Adrenal gland (tissue), 12 donors: ENCODE results near the gene PPEF2. TPM values are rescaled to one million over a fixed set of nuclear protein-coding genes. Genes with fewer than 3 reads are reported as not detected.

Source experiments
- DNase-seq, 7 donors: peaks; one replicate each; pipeline ENCODE4 v3.0.0-alpha.2; 2019 to 2020
- H3K27ac ChIP-seq, 5 donors: fragments of 200-600 bp; sonication (generic) in 4 of 5; 1 replicate in 3 of 5; 2 replicates in 2 of 5; pipeline versions ENCODE4 v1.5.1 to v1.8.0; 2016 to 2020; ENCODE audit warnings: mild to moderate bottlenecking in 1 of 5
- H3K27me3 ChIP-seq: fragments of 200-600 bp; 2 replicates; pipeline ENCODE4 v1.8.0; 2021
- H3K36me3 ChIP-seq, 2 donors: fragments of 200-600 bp; replicated peaks in 1 of 2; 1 replicate in 1 of 2; 2 replicates in 1 of 2; pipeline versions ENCODE4 v1.5.1 to v1.8.0; 2018 to 2022
- H3K4me1 ChIP-seq, 2 donors: fragments of 200-600 bp; replicated peaks in 1 of 2; 1 replicate in 1 of 2; 2 replicates in 1 of 2; pipeline versions ENCODE4 v1.5.1 to v1.8.0; 2018 to 2021
- H3K4me3 ChIP-seq, 4 donors: fragments of 200-600 bp; sonication (generic) in 3 of 4; one replicate each; pipeline ENCODE4 v1.5.1; 2016 to 2018
- H3K9me3 ChIP-seq, 3 donors: fragments of 200-600 bp; sonication (generic) in 1 of 3; replicated peaks in 1 of 3; 1 replicate in 2 of 3; 2 replicates in 1 of 3; pipeline versions ENCODE4 v1.5.1 to v1.8.0; 2016 to 2021
- CTCF ChIP-seq, 6 experiments: fragments of 450-650 bp in 4 of 6; fragments of 200-600 bp in 2 of 6; sonication (generic) in 1 of 6; IDR thresholded peaks; 1 replicate in 5 of 6; 2 replicates in 1 of 6; pipeline versions ENCODE4 v1.5.1 to v1.8.0; 2016 to 2021; ENCODE audit warnings: antibody characterized with exemption in 6 of 6, mild to moderate bottlenecking in 2 of 6, moderate library complexity in 1 of 6
- POLR2A ChIP-seq, 2 donors: fragments of 450-650 bp; IDR thresholded peaks; one replicate each; pipeline ENCODE4 v1.6.1; 2017; ENCODE audit warnings: antibody characterized with exemption in 2 of 2, mild to moderate bottlenecking in 2 of 2, moderate library complexity in 1 of 2
- WGBS, 4 donors: extraction: QIAGEN DNeasy Blood & Tissue Kit in 2 of 4; methylation state at CpG; one replicate each; pipeline versions ENCODE4 v1.1.5 to v1.1.7; 2013 to 2017; 5-methylcytosine and 5-hydroxymethylcytosine counted together
- intact Hi-C, 2 donors: fragments of 100-400 bp; cut with DNase I; formaldehyde crosslinking; loops; one replicate each; pipeline versions ENCODE4 v1.14.1 to v1.15.0; 2022 to 2023
- polyA plus RNA-seq, 3 donors: library from polyadenylated mRNA; stranded (reverse); fragments of 200-250 nt in 2 of 3; fragments of 350-450 nt in 1 of 3; fragmentation: Illumina TruSeq in 1 of 3; extraction: RNeasy Lipid Tissue Mini Kit (QIAGEN cat#74804) in 1 of 3; gene quantifications; one replicate each; pipeline ENCODE4 v1.2.3, GENCODE V29; 2013 to 2014
- total RNA-seq, 9 donors: library from RNA; depleted of rRNA in 4 of 9; stranded (reverse); fragments of >200 nt in 4 of 9; fragments of 120-200 nt in 1 of 9; fragmentation: NEBNext Ultra II Directional in 1 of 9; extraction: Animal tissue kit (Norgen Biotek cat#: 25700) in 1 of 9; gene quantifications; one replicate each; pipeline versions ENCODE4 v1.1.0 to v1.2.4, GENCODE V29; 2013 to 2023
- donor health status: healthy with polysubstance abuse.
- donor health status: Bipolar disorder and iron deficiency.
- donor health status: DM: yes; HTN: yes; CAD: no.
- donor health status: DM: no; HTN: no; CAD: no.
- donor health status: DM: no; HTN: no; CAD: no.
- donor health status: DM: yes; HTN: yes; CAD: no.

PPEF2 gene
- total and polyA plus RNA-seq, 12 donors, result 0.03 to 0.08 (median 0.06) TPM; not detected in 9

GRCh38 chr4:75823812-75824211, 78.4 kb downstream of the PPEF2 start:
- no peak overlapping the region for H3K4me3 ChIP-seq
- 65 to 83% (median 71%) methylated on average over 2 of the region's 2 CpGs for whole genome bisulfite sequencing, 4 donors

GRCh38 chr4:75822416-75822815, 79.8 kb downstream of the PPEF2 start:
- intact Hi-C loops, result no loop called here
- DNase-seq, result no peak
- H3K36me3 ChIP-seq, result no peaks in the 10 kb centered on the region
- WGBS, 4 donors, result 76 to 89% (median 87%) methylated on average over 5 of the region's 5 CpGs
- H3K27me3 ChIP-seq, result no peaks in the 10 kb centered on the region
- H3K4me1 ChIP-seq, result no peaks in the 10 kb centered on the region
- H3K4me3 ChIP-seq, result no peak overlapping the region
- no peak for TF ChIP-seq POLR2A (IDR thresholded peaks at IDR 0.05)
- TF ChIP-seq CTCF (IDR thresholded peaks at IDR 0.05), result no peak
- H3K27ac ChIP-seq, result no peak overlapping the region
- H3K9me3 ChIP-seq, result no peaks in the 10 kb centered on the region

More at GRCh38 chr4:75823812-75824211, 78.4 kb downstream of the PPEF2 start:
- no peaks in the 10 kb centered on the region for H3K27me3 ChIP-seq
- H3K27ac ChIP-seq, result no peak overlapping the region
- intact Hi-C loops, result no loop called here
- no peak for DNase-seq
- no peak for TF ChIP-seq POLR2A (IDR thresholded peaks at IDR 0.05)
- no peak for TF ChIP-seq CTCF (IDR thresholded peaks at IDR 0.05)
- H3K36me3 ChIP-seq, result no peaks in the 10 kb centered on the region
- no peaks in the 10 kb centered on the region for H3K9me3 ChIP-seq
- H3K4me1 ChIP-seq, result peaks cover 0 to 2% of the 10 kb centered on the region in 2 donors

DNA sequence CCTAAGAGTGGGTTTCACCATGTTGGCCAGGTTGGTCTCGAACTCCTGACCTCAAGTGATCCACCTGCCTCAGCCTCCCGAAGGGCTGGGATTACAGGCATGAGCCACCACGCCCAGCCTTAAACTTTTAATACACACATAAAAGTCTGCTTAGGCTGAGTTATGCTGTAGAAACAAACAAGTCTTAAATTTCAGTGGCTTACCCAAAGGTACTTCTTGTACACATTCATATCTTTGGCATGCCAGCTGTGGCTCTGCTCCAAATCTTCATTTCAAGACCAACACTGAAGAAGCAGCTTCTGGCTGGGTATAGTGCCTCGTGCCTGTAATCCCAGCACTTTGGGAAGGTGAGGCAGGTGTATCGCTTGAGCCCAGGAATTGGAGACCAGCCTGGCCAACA, 80.3 kb downstream of the PPEF2 start:
- Histone ChIP-seq H3K27ac (no peak overlapping the region), H3K27me3 (no peaks in the 10 kb centered on the region), H3K4me3 (no peak overlapping the region), H3K9me3 (no peaks in the 10 kb centered on the region), H3K36me3 (no peaks in the 10 kb centered on the region), H3K4me1 (no peaks in the 10 kb centered on the region)
- 88 to 98% (median 97%) methylated on average over 5 of the region's 5 CpGs for WGBS, 4 donors
- DNase-seq, result no peak
- no peak for TF ChIP-seq POLR2A (IDR thresholded peaks at IDR 0.05)
- no peak for TF ChIP-seq CTCF (IDR thresholded peaks at IDR 0.05)
- intact Hi-C loops, result no loop called here

DNA sequence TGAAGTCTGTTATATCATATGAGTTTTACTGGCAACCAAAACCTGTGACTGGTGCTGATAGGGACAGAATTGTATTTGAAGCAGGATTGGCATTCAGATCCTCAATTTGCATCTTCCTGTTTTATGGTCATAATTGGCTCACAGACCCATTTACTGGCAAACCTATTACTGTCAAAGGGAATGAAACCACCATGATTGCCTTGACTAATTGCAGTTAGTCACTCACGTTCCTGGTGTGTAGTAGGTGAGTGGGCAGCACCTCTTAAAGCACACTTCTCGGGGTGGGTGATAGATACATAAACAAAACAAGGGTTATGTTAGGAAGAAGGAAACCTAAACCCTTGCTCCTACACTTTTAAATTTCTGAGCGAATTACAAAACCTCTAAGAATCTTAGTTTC, 81.0 kb downstream of the PPEF2 start:
- TF ChIP-seq POLR2A (IDR thresholded peaks at IDR 0.05) (no peak), CTCF (IDR thresholded peaks at IDR 0.05) (no peak)
- Histone ChIP-seq H3K27ac (no peak overlapping the region), H3K36me3 (peaks cover 0 to 3% of the 10 kb centered on the region in 2 donors), H3K27me3 (no peaks in the 10 kb centered on the region), H3K4me3 (no peak overlapping the region), H3K9me3 (no peaks in the 10 kb centered on the region), H3K4me1 (no peaks in the 10 kb centered on the region)
- WGBS, 4 donors, result 79 to 91% (median 89%) methylated on average over 3 of the region's 3 CpGs
- intact Hi-C loops, result no loop called here
- no peak for DNase-seq
